Liver (tissue), 3 donors: ENCODE data around the gene ZKSCAN1.

Experiments
- CTCF ChIP-seq: fragments of 150-350 bp; IDR thresholded peaks from 2 replicates; pipeline ENCODE4 v1.5.1; 2017; ENCODE audit warnings: improper control_type of control experiment, low read depth, low read length; ENCODE audit not compliant: missing input control
- TAF1 ChIP-seq: conservative IDR thresholded peaks from 2 replicates; pipeline ENCODE4 v1.6.1; 2016; ENCODE audit warnings: antibody characterized with exemption, mild to moderate bottlenecking
- donor health status: healthy.
- donor health status: healthy.

GRCh38 chr7:100035876-100036275 is 20.5 kb downstream of the ZKSCAN1 start:
- TF ChIP-seq TAF1, result no peak
- no peak for TF ChIP-seq CTCF
